T-cell (primary cell): ENCODE results near the gene CENATAC. TPM values are rescaled to one million over a fixed set of nuclear protein-coding genes. Genes with fewer than 3 reads are reported as not detected.

Experiments used
- ATAC-seq, 4 experiments: fragments of 200-7000 bp in 3 of 4; fragments of 150-1000 bp in 1 of 4; cut with Tn5 transposase; replicated peaks in 1 of 4; 1 replicate in 3 of 4; 2 replicates in 1 of 4; pipeline ENCODE4 v1.10.0; 2021; ENCODE audit warnings: moderate library complexity in 3 of 4, mild to moderate bottlenecking in 2 of 4, moderate number of reproducible peaks in 1 of 4
- CTCF ChIA-PET, 2 donors: fragments of 300-600 bp; sonication (Branson Sonifier 250); formaldehyde crosslinking; loops; one replicate each; lab custom pipeline; 2022; ENCODE audit warnings: antibody characterized with exemption in 2 of 2; lab: Charles Lee
- POLR2A ChIA-PET, 2 donors: fragments of 300-600 bp; sonication (Branson Sonifier 250); formaldehyde crosslinking; loops; one replicate each; lab custom pipeline; 2022; ENCODE audit warnings: antibody characterized with exemption in 2 of 2; lab: Charles Lee
- DNase-seq, 35 experiments: peaks; one replicate each; pipeline versions ENCODE4 v3.0.0 to v3.0.0-alpha.2; 2013 to 2023
- H3K27ac ChIP-seq: one replicate; pipeline ENCODE4 v1.5.1; 2013; ENCODE audit warnings: low read length
- H3K27me3 ChIP-seq, 2 experiments: replicated peaks in 1 of 2; 1 replicate in 1 of 2; 2 replicates in 1 of 2; pipeline versions ENCODE4 v1.6.1 to v1.7.0; 2013; ENCODE audit warnings: low read length in 1 of 2, mixed read lengths in 1 of 2; ENCODE audit not compliant: control insufficient read depth in 2 of 2, insufficient read depth in 2 of 2; ENCODE audit errors: extremely low read depth in 1 of 2
- H3K36me3 ChIP-seq, 2 donors: 1 replicate in 1 of 2; 2 replicates in 1 of 2; pipeline versions ENCODE4 v1.6.1 to v1.7.0; 2013; ENCODE audit warnings: low read length in 1 of 2; ENCODE audit not compliant: control insufficient read depth in 2 of 2, insufficient read depth in 1 of 2; ENCODE audit errors: extremely low read depth in 1 of 2
- H3K4me1 ChIP-seq, 2 experiments: 1 replicate in 1 of 2; 2 replicates in 1 of 2; pipeline versions ENCODE4 v1.6.1 to v1.7.0; 2013; ENCODE audit warnings: low read length in 2 of 2, mixed read lengths in 1 of 2; ENCODE audit not compliant: insufficient read depth in 2 of 2, control insufficient read depth in 1 of 2; ENCODE audit errors: extremely low read depth in 1 of 2
- H3K4me3 ChIP-seq, 2 donors: 1 replicate in 1 of 2; 2 replicates in 1 of 2; pipeline versions ENCODE4 v1.5.1 to v1.7.0; 2013; ENCODE audit warnings: mild to moderate bottlenecking in 2 of 2, low read length in 1 of 2, moderate library complexity in 1 of 2; ENCODE audit not compliant: control insufficient read depth in 1 of 2; ENCODE audit errors: extremely low read depth in 1 of 2
- H3K9me3 ChIP-seq: 2 replicates; pipeline ENCODE4 v1.7.0; 2013
- H3K27ac Mint-ChIP-seq, 2 donors: one replicate each; pipeline ENCODE4 v1.8.0; 2020 to 2021; ENCODE audit warnings: mild to moderate bottlenecking in 2 of 2, mixed read lengths in 2 of 2
- H3K27me3 Mint-ChIP-seq, 2 donors: one replicate each; pipeline ENCODE4 v1.8.0; 2021 to 2022; ENCODE audit warnings: mixed read lengths in 2 of 2
- H3K36me3 Mint-ChIP-seq: one replicate; pipeline ENCODE4 v1.8.0; 2021; ENCODE audit warnings: mixed read lengths
- H3K4me1 Mint-ChIP-seq, 3 donors: one replicate each; pipeline ENCODE4 v1.8.0; 2020 to 2022; ENCODE audit warnings: mixed read lengths in 3 of 3, mild to moderate bottlenecking in 1 of 3
- H3K4me3 Mint-ChIP-seq, 3 donors: one replicate each; pipeline ENCODE4 v1.8.0; 2020 to 2022; ENCODE audit warnings: mild to moderate bottlenecking in 3 of 3, mixed read lengths in 3 of 3, moderate library complexity in 3 of 3
- H3K9me3 Mint-ChIP-seq, 3 donors: one replicate each; pipeline ENCODE4 v1.8.0; 2020 to 2022; ENCODE audit warnings: mixed read lengths in 3 of 3
- WGBS: methylation state at CpG from one replicate; pipeline ENCODE4 v1.1.5; 2013; ENCODE audit warnings: missing lambda C conversion rate; ENCODE audit not compliant: insufficient coverage; 5-methylcytosine and 5-hydroxymethylcytosine counted together
- total RNA-seq, 35 experiments: library from RNA in 6 of 35; stranded (reverse) in 6 of 35; fragments of 120-200 nt in 1 of 35; gene quantifications; one replicate each; pipeline versions ENCODE4 v1.2.1 to v1.2.4 and lab custom pipeline; 2013 to 2026

The CENATAC gene
- total RNA-seq, 5 donors from 2014 or later (not counting 1 experiment from before 2014, with no cell fraction given): 104 to 121 (median 118) TPM

GRCh38 chr11:119065369-119065768 is 67.4 kb downstream of the CENATAC start:
- ATAC-seq: no peak
- 31% methylated on average over 2 of the region's 4 CpGs for WGBS

More at GRCh38 chr11:119065369-119065768, 67.4 kb downstream of the CENATAC start:
- peak in 32 of 35 experiments; percentile 2 to 70 (median 36) for DNase-seq
- no peak overlapping the region for H3K4me3 ChIP-seq
- POLR2A ChIA-PET: interaction anchor here in 1 of 2 donors (1.0 kb wide), 1 partner anchor 37 kb away, joined by 3 read pairs; no protein-coding TSS in a partner anchor
- Mint-ChIP-seq H3K4me1 (peaks cover 41 to 53% (median 44%) of the 10 kb centered on the region in 3 donors), H3K27me3 (no peaks in the 10 kb centered on the region), H3K27ac (peak overlapping the region; percentile 60 to 77), H3K9me3 (no peaks in the 10 kb centered on the region), H3K36me3 (peaks cover 12% of the 10 kb centered on the region), H3K4me3 (peak overlapping the region; percentile 28 to 97 (median 96))
- H3K27ac ChIP-seq: peak overlapping the region; percentile 8
- no peaks in the 10 kb centered on the region for H3K9me3 ChIP-seq
- no peaks in the 10 kb centered on the region for H3K27me3 ChIP-seq
- H3K4me1 ChIP-seq: peaks cover 16 to 33% of the 10 kb centered on the region in 2 experiments
- H3K36me3 ChIP-seq: peaks cover 6 to 9% of the 10 kb centered on the region in 2 donors
- CTCF ChIA-PET: interaction anchor here in 1 of 2 donors (1.0 kb wide), 1 partner anchor 141 kb away, joined by 4 read pairs; the partner anchor contains the start of gene CBL

Other genes starting within 250 kb of the CENATAC start
- 100 to 1,000 TPM; 220 to 312 (median 244) TPM for gene DDX6, start 207.0 kb upstream of the CENATAC start, total RNA-seq
- gene CXCR5, start 114.2 kb upstream of the CENATAC start, total RNA-seq: 10 to 100 TPM in 1 of 5 donors, 1 to 10 TPM in 4; 4.7 to 10.6 (median 6.3) TPM
- gene BCL9L, start 72.2 kb upstream of the CENATAC start, total RNA-seq: 100 to 1,000 TPM; 229 to 331 (median 308) TPM
- gene UPK2, start 41.8 kb upstream of the CENATAC start, total RNA-seq: under 1 TPM in 1 of 5 donors, not detected in 4; 0.32 TPM
- not detected for gene FOXR1, start 26.4 kb upstream of the CENATAC start, total RNA-seq
- gene RPS25, start 20.2 kb downstream of the CENATAC start, total RNA-seq: 1,000 to 10,000 TPM; 1,733 to 2,728 (median 2,161) TPM
- 10 to 100 TPM; 65.0 to 78.5 (median 74.3) TPM for gene TRAPPC4, start 20.6 kb downstream of the CENATAC start, total RNA-seq
- gene SLC37A4, start 32.7 kb downstream of the CENATAC start, total RNA-seq: 10 to 100 TPM in 4 of 5 donors, 1 to 10 TPM in 1; 8.9 to 18.0 (median 15.4) TPM
- gene HYOU1, start 59.1 kb downstream of the CENATAC start, total RNA-seq: 100 to 1,000 TPM in 4 of 5 donors, 10 to 100 TPM in 1; 91.2 to 113 (median 112) TPM
- gene VPS11, start 69.7 kb downstream of the CENATAC start, total RNA-seq: 10 to 100 TPM; 59.5 to 69.8 (median 62.6) TPM
- gene HMBS, start 86.7 kb downstream of the CENATAC start, total RNA-seq: 10 to 100 TPM in 3 of 5 donors, 1 to 10 TPM in 2; 6.7 to 17.8 (median 12.3) TPM
- gene DPAGT1, start 103.7 kb downstream of the CENATAC start, total RNA-seq: 10 to 100 TPM; 21.7 to 54.2 (median 43.9) TPM
- 10 to 100 TPM; 18.9 to 36.4 (median 30.6) TPM for gene C2CD2L, start 109.2 kb downstream of the CENATAC start, total RNA-seq
- 10 to 100 TPM; 30.0 to 68.5 (median 56.7) TPM for gene HINFP, start 123.4 kb downstream of the CENATAC start, total RNA-seq
- gene ABCG4, start 150.9 kb downstream of the CENATAC start, total RNA-seq: under 1 TPM in 1 of 5 donors, not detected in 4; 0.09 TPM
- gene NLRX1, start 170.6 kb downstream of the CENATAC start, total RNA-seq: 10 to 100 TPM in 3 of 5 donors, 1 to 10 TPM in 2; 6.5 to 12.8 (median 11.6) TPM
- gene NHERF4, start 187.3 kb downstream of the CENATAC start, total RNA-seq: 1 to 10 TPM in 1 of 5 donors, under 1 TPM in 3, not detected in 1; 0.30 to 1.1 (median 0.73) TPM
- gene CBL, start 208.2 kb downstream of the CENATAC start, total RNA-seq: 10 to 100 TPM; 40.9 to 42.2 (median 41.1) TPM